Left ventricle myocardium inferior (tissue), 1 donor: ENCODE measurements around the gene ATRX. TPM values are rescaled to one million over a fixed set of nuclear protein-coding genes. Genes with fewer than 3 reads are reported as not detected.
A peak's percentile ranks its signal among the peaks of the same experiment; 100 is the strongest.

Source experiments
- DNase-seq: peaks from one replicate; pipeline ENCODE4 v3.0.0-alpha.2; 2020
- H3K27ac ChIP-seq: fragments of 200-600 bp; replicated peaks from 2 replicates; pipeline ENCODE4 v1.8.0; 2021
- H3K27me3 ChIP-seq: fragments of 200-600 bp; 2 replicates; pipeline ENCODE4 v1.8.0; 2021; ENCODE audit warnings: low read depth
- H3K36me3 ChIP-seq: fragments of 200-600 bp; 2 replicates; pipeline ENCODE4 v1.8.0; 2021
- H3K4me1 ChIP-seq: fragments of 200-600 bp; 2 replicates; pipeline ENCODE4 v1.8.0; 2021
- H3K4me3 ChIP-seq: fragments of 200-600 bp; 2 replicates; pipeline ENCODE4 v1.8.0; 2021; ENCODE audit warnings: mild to moderate bottlenecking, moderate library complexity
- H3K9me3 ChIP-seq: fragments of 200-600 bp; replicated peaks from 2 replicates; pipeline ENCODE4 v1.8.0; 2021
- intact Hi-C: fragments of 100-400 bp; cut with micrococcal nuclease; formaldehyde crosslinking; loops from one replicate; pipeline ENCODE4 v1.11.0; 2022
- total RNA-seq: library from RNA; stranded (reverse); fragmentation: NEBNext Ultra II Directional; extraction: Animal tissue kit (Norgen Biotek cat#: 25700); gene quantifications from one replicate; pipeline ENCODE4 v1.2.1, GENCODE V29; 2021
- TF ChIP-seq, protein P1 (sequence below): fragments of 200-600 bp; IDR thresholded peaks from 2 replicates; pipeline ENCODE4 v1.8.0; 2021; ENCODE audit warnings: antibody characterized with exemption, mild to moderate bottlenecking, borderline replicate concordance
- donor health status: DM: no; HTN: yes; CAD: no; lungs with severe emphysema.

Gene ATRX
- total RNA-seq, 1 donor from 2014 or later, result 82.2 TPM

DNA sequence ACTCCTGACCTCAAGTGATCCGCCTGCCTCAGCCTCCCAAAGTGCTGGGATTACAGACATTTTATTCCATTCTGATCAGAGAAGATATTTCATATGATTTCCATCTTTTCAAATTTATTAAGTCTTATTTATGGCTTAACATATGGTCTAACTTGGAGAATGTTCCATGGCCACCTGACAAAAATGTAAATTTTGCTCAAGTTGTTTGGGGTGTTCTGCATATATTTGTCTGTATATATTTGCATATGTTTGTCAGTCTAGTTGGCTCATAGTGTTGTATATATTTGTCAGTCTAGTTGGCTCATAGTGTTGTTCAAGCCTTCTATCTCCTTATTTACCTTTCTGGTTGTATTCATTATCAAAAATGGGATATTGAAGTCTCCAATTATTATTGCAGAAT is 16.2 kb upstream of the ATRX start:
- intact Hi-C loops, result no loop called here
- no peak overlapping the region for H3K27ac ChIP-seq
- no peaks in the 10 kb centered on the region for H3K9me3 ChIP-seq
- no peaks in the 10 kb centered on the region for H3K27me3 ChIP-seq
- no peak overlapping the region for H3K4me3 ChIP-seq
- H3K36me3 ChIP-seq, result no peaks in the 10 kb centered on the region
- TF ChIP-seq, protein P1, sequence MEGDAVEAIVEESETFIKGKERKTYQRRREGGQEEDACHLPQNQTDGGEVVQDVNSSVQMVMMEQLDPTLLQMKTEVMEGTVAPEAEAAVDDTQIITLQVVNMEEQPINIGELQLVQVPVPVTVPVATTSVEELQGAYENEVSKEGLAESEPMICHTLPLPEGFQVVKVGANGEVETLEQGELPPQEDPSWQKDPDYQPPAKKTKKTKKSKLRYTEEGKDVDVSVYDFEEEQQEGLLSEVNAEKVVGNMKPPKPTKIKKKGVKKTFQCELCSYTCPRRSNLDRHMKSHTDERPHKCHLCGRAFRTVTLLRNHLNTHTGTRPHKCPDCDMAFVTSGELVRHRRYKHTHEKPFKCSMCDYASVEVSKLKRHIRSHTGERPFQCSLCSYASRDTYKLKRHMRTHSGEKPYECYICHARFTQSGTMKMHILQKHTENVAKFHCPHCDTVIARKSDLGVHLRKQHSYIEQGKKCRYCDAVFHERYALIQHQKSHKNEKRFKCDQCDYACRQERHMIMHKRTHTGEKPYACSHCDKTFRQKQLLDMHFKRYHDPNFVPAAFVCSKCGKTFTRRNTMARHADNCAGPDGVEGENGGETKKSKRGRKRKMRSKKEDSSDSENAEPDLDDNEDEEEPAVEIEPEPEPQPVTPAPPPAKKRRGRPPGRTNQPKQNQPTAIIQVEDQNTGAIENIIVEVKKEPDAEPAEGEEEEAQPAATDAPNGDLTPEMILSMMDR, result no peak
- DNase-seq, result no peak
- H3K4me1 ChIP-seq, result no peaks in the 10 kb centered on the region

DNA sequence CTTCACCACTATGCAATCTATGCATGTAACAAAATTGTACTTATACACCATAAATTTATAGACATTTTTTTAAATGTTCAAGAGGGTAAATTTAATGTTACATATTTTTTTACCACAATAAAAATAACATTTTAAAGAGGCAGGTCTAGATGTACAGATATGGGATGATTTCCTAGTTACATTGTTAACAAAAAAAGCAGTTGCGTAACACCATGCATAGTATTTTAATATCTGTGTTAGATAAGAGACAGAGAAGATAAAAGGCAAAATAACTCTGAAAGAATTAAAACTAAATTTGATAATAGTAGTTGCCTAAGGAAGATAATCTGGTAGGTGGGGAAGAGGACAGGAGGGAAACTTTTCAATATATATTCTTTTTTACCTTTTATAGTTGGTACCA is 9.1 kb upstream of the ATRX start:
- TF ChIP-seq, protein P1, result no peak
- Histone ChIP-seq H3K27ac (no peak overlapping the region), H3K4me1 (no peaks in the 10 kb centered on the region), H3K9me3 (no peaks in the 10 kb centered on the region), H3K36me3 (no peaks in the 10 kb centered on the region), H3K27me3 (no peaks in the 10 kb centered on the region), H3K4me3 (no peak overlapping the region)
- DNase-seq, result no peak
- intact Hi-C loops, result no loop called here

DNA sequence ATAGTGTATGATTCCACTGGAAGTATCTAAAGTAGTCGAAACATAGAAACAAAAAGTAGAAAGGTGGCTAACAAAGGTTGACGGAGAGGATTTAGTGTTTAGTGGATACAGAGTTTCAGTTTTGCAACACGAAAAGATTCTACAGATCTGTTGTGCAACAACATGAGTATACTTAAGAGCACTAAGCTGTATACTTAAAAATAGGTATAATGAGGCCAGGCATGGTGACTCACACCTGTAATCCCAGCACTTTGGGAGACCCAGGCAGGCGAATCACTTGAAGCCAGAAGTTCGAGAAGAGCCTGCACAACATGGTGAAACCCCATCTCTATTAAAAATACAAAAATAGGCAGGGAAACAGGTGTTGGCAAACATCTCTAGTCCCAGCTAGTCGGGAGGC is 7.9 kb upstream of the ATRX start:
- H3K27me3 ChIP-seq, result no peaks in the 10 kb centered on the region
- no peaks in the 10 kb centered on the region for H3K4me1 ChIP-seq
- TF ChIP-seq, protein P1, result no peak
- H3K9me3 ChIP-seq, result no peaks in the 10 kb centered on the region
- no peak for DNase-seq
- intact Hi-C loops, result no loop called here
- H3K36me3 ChIP-seq, result no peaks in the 10 kb centered on the region
- H3K4me3 ChIP-seq, result no peak overlapping the region
- H3K27ac ChIP-seq, result no peak overlapping the region

DNA sequence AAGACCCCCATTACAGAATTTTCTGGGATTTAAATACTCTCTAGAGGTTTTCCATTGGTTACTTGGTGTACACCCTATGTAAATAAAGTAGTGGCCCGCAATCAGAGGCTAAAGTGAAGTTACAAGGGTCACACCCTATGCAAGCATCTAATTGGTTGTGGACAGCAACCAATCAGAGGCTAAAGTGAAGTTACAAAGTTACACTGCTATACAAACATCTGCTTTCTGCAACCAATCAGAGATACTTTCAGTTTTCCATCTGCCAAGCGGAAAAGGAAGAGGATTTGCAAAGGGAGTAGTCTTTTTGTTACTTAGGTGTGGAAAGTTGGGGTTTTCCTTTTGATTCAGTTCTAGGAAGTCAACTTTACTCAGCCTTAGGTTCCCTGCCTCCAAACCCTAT is 2.0 kb upstream of the ATRX start:
- no peaks in the 10 kb centered on the region for H3K27me3 ChIP-seq
- H3K9me3 ChIP-seq, result no peaks in the 10 kb centered on the region
- H3K36me3 ChIP-seq, result no peaks in the 10 kb centered on the region
- H3K4me3 ChIP-seq, result peak overlapping the region; percentile 48
- intact Hi-C loops, result no loop called here
- DNase-seq, result no peak
- H3K4me1 ChIP-seq, result peaks cover 22% of the 10 kb centered on the region
- TF ChIP-seq, protein P1, result no peak
- peak overlapping the region; percentile 67 for H3K27ac ChIP-seq

DNA sequence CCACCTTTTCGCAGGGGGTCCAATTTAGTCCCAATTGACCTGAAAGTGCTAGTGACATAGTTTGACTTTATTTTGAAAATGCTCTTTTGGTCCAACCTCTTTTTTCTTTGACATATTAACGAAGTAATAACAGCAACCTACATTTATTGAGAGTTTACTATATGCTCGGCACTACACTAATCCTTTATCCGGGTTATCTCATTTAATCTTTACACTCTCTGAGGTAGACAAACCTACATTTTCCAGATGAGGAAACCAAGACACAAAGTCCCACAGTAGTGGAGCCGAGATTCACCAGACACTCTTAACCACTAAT is 307 bp upstream of the ATRX start:
- intact Hi-C loops, result no loop called here
- Histone ChIP-seq H3K36me3 (no peaks in the 10 kb centered on the region), H3K4me3 (peak overlapping the region; percentile 75), H3K27ac (peak overlapping the region; percentile 90), H3K4me1 (peaks cover 34% of the 10 kb centered on the region), H3K27me3 (no peaks in the 10 kb centered on the region), H3K9me3 (no peaks in the 10 kb centered on the region)
- TF ChIP-seq, protein P1, result no peak
- no peak for DNase-seq

DNA sequence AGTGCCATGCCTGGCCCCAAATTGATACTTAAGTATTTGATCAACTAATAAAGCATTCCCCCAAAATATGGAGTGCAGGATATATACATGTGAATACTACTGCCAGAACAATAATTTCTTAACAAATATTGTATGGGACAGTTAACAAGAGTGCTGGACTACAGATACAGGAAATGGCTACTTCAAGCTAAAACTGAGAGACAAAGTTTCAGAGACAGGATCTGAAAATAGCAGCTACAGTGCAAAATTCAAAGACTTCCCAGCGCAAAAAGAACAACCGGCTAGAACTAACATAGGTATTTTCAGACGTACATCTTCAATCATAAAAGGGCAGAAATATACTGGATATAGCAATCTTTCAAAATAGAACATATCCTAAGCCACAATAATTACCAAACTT is 6.3 kb downstream of the ATRX start:
- no peak for DNase-seq
- Histone ChIP-seq H3K27me3 (no peaks in the 10 kb centered on the region), H3K36me3 (no peaks in the 10 kb centered on the region), H3K27ac (no peak overlapping the region), H3K4me1 (peaks cover 46% of the 10 kb centered on the region), H3K4me3 (no peak overlapping the region), H3K9me3 (no peaks in the 10 kb centered on the region)
- intact Hi-C loops, result no loop called here
- TF ChIP-seq, protein P1, result no peak
